Measurements from ENCODE around the gene ABI2. TPM values are rescaled to one million over a fixed set of nuclear protein-coding genes. Genes with fewer than 3 reads are reported as not detected.

The ABI2 gene
- total RNA-seq, 1 donor from 2014 or later = 28.8 TPM

DNA sequence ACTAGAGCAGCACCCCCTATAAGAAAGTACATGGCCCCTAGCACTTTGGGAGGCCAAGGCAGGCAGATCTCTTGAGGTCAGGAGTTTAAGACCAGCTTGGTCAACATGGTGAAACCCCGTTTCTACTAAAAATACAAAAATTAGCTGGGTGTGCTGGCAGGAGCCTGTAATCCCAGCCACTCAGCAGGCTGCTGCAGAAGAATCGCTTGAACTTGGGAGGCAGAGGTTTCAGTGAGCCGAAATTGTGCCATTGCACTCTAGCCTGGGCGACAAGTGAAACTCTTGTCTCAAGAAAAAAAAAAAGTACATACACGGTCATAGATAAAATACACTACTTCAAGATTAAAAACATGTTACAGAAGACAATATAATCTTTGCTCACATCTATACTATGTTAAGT is 143.1 kb downstream of the ABI2 start:
- DNase-seq (ENCODE audit: low read depth) = no peak
- no peak overlapping the region for H3K4me3 ChIP-seq (ENCODE audit: low read depth, low read length)
- H3K27me3 ChIP-seq (ENCODE audit: control insufficient read depth, insufficient read depth, low read length) = no peaks in the 10 kb centered on the region
- TF ChIP-seq, protein P1, sequence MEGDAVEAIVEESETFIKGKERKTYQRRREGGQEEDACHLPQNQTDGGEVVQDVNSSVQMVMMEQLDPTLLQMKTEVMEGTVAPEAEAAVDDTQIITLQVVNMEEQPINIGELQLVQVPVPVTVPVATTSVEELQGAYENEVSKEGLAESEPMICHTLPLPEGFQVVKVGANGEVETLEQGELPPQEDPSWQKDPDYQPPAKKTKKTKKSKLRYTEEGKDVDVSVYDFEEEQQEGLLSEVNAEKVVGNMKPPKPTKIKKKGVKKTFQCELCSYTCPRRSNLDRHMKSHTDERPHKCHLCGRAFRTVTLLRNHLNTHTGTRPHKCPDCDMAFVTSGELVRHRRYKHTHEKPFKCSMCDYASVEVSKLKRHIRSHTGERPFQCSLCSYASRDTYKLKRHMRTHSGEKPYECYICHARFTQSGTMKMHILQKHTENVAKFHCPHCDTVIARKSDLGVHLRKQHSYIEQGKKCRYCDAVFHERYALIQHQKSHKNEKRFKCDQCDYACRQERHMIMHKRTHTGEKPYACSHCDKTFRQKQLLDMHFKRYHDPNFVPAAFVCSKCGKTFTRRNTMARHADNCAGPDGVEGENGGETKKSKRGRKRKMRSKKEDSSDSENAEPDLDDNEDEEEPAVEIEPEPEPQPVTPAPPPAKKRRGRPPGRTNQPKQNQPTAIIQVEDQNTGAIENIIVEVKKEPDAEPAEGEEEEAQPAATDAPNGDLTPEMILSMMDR (IDR thresholded peaks at IDR 0.05; ENCODE audit: insufficient read depth, low read length, poor library complexity, severe bottlenecking) = no peak
- no peaks in the 10 kb centered on the region for H3K36me3 ChIP-seq (ENCODE audit: control insufficient read depth, insufficient read depth, low read length)

DNA sequence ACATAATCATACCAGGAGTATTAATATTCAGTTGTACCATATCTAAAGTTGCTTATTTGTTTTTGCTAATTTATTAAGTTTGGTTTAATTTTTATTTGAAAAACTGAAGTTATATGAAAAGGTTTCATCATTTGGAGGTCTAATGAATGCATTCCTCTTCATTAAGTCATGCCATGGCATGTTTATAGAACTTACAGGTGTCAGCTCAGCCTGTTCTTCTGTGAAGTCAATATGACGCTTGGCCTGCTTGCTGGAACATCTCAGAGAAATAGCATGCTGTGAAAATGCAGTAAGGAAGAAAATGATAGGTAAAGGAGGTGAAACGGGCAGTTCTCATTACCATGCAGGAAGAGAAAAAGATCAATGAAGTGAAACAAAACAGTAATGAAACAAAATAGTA is 148.7 kb downstream of the ABI2 start:
- no peak overlapping the region for H3K4me3 ChIP-seq (ENCODE audit: low read depth, low read length)
- no peaks in the 10 kb centered on the region for H3K36me3 ChIP-seq (ENCODE audit: control insufficient read depth, insufficient read depth, low read length)
- DNase-seq (ENCODE audit: low read depth) = no peak
- TF ChIP-seq, protein P1 (IDR thresholded peaks at IDR 0.05; ENCODE audit: insufficient read depth, low read length, poor library complexity, severe bottlenecking) = no peak
- no peaks in the 10 kb centered on the region for H3K27me3 ChIP-seq (ENCODE audit: control insufficient read depth, insufficient read depth, low read length)

DNA sequence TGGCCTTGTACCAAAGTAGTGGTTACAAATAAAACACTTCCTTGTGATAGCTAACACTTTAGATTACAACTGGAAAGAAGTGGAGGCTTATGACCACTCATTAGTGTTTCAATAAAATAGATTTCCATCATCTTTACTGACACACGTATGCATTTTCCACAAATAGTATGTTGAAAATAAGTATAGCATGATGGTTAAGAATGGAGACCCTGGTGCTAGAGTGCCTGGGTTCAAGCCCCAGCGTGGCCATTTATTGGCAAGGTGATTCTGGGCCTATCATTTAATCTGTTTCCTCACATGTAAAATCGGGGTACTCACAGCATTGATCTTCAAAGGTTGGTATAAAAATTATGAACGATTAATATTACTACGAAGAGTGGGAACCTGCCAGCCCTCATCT is 152.4 kb downstream of the ABI2 start:
- Histone ChIP-seq H3K27me3 (ENCODE audit: control insufficient read depth, insufficient read depth, low read length) (no peaks in the 10 kb centered on the region), H3K36me3 (ENCODE audit: control insufficient read depth, insufficient read depth, low read length) (no peaks in the 10 kb centered on the region), H3K4me3 (ENCODE audit: low read depth, low read length) (no peak overlapping the region)
- TF ChIP-seq, protein P1 (IDR thresholded peaks at IDR 0.05; ENCODE audit: insufficient read depth, low read length, poor library complexity, severe bottlenecking) = no peak
- DNase-seq (ENCODE audit: low read depth) = no peak

DNA sequence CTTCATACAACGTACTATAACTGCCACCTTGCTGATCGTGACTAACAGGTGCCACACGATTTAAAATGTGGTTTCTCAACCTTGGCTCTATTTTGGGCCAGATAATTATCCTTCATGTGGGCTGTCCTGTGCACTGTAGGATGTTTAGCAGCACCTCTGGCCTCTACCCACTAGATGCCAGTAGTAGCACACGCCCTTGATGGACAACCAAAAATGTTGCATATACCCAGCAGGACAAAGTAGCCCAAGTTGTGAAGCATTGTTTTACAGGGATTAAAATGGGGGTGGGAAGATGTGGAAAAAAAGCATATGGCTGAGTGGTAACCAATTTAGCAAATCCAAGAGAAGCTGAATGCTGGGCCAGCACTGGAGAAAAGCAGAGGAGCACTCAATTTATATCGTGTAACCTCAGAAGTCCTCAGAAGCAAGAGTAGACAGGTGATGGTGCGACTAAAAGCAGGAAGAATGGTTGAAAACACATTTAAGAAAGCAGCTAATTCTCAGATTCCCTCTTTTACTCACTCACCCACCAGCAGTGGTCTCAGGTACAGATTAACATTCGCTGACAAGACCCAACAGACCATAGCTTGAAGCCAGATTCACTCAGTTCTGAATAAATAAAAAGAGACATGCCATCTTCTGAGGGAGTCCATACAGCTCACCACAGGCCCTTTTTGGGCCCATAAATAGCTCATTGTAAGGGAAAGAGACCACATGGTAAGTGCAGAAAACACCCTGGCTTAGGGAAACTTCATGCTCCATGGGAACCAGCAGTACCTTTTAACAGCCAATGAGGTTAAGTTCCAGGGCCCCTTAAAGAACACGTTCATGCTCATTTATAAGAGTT is 156.3 kb downstream of the ABI2 start:
- DNase-seq (ENCODE audit: low read depth) = no peak
- Histone ChIP-seq H3K36me3 (ENCODE audit: control insufficient read depth, insufficient read depth, low read length) (no peaks in the 10 kb centered on the region), H3K27me3 (ENCODE audit: control insufficient read depth, insufficient read depth, low read length) (no peaks in the 10 kb centered on the region), H3K4me3 (ENCODE audit: low read depth, low read length) (no peak overlapping the region)
- TF ChIP-seq, protein P1 (IDR thresholded peaks at IDR 0.05; ENCODE audit: insufficient read depth, low read length, poor library complexity, severe bottlenecking) = peak; percentile 58

DNA sequence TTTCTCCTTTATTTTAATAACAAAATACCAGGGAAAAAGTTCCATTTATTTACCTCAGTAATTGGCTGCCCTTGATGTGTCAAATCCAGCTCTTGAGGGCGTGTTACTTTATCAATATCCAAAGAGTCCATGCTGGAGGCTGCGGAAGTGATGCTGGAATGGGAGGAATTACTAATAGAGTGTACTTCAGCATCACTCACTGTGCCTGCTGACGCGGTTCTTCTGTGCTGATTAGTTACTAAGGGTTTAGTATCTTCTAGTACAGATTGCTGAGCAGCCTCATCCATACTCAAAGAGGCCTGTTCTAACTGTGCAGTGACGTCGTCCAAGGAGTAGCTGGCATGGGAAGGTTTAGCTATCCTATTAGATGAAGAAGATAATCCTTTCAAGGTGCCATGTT is 161.3 kb downstream of the ABI2 start:
- TF ChIP-seq, protein P1 (IDR thresholded peaks at IDR 0.05; ENCODE audit: insufficient read depth, low read length, poor library complexity, severe bottlenecking) = no peak
- H3K4me3 ChIP-seq (ENCODE audit: low read depth, low read length) = no peak overlapping the region
- no peak for DNase-seq (ENCODE audit: low read depth)
- H3K36me3 ChIP-seq (ENCODE audit: control insufficient read depth, insufficient read depth, low read length) = no peaks in the 10 kb centered on the region
- no peaks in the 10 kb centered on the region for H3K27me3 ChIP-seq (ENCODE audit: control insufficient read depth, insufficient read depth, low read length)

GRCh38 chr2:203490391-203490790 is 162.2 kb downstream of the ABI2 start:
- no peak for DNase-seq (ENCODE audit: low read depth)
- TF ChIP-seq, protein P1 (IDR thresholded peaks at IDR 0.05; ENCODE audit: insufficient read depth, low read length, poor library complexity, severe bottlenecking) = no peak
- Histone ChIP-seq H3K4me3 (ENCODE audit: low read depth, low read length) (no peak overlapping the region), H3K27me3 (ENCODE audit: control insufficient read depth, insufficient read depth, low read length) (no peaks in the 10 kb centered on the region), H3K36me3 (ENCODE audit: control insufficient read depth, insufficient read depth, low read length) (no peaks in the 10 kb centered on the region)
